NCI-H1417 treated with DMSO at 0.1 percent for 48 hours (cell line): ENCODE measurements around the gene ETV5.
"Not testable (repeated sequence)": the region's sequence is repeated elsewhere in the genome, so short reads cannot be mapped to it uniquely, and the experiment has no call there.

ENCODE experiments used
- DNase-seq: peaks from one replicate; lab custom pipeline; 2025; lab: John Stamatoyannopoulos, UW

Gene ETV5

DNA sequence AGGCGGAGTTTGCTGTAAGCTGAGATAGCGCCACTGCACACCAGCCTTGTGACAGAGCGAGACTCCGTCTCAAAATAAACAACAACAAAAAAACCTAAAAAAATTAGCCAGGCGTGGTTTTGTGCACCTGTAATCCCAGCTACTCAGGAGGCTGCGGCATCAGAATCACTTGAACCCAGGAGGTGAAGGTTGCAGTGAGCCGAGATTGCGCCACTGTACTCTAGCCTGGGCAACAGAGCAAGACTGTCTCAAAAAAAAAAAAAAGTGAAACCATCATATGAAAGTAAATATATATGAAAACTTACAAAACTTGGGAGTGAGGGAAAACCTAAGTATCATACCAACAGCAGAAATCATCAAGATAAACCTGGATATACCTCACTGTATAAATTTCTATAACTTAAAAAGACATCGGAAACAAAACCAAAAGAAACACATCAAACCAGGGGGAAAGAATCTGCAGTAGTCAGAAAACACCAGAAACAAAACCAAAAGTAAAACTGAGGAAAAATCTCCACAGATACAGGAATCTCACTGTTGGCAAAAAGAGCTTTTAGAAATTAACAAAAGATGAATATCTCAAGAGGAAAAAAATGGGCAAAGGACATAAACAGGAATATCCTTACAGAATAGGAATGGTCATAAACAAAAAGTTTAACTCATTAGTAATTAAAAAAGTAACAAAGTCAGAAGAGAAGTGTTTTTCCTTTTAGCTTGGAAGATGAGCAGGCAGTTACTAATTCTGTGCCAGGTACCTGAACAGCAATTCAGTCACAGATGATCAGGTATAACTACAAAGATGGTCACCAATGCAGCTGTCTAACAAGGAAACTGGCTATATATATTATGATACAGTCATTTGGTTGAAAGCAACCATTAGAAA lies 41.3 kb downstream of the ETV5 start:
- DNase-seq: no peak

GRCh38 chr3:186060222-186060621 lies 48.7 kb downstream of the ETV5 start:
- DNase-seq: no peak

DNA sequence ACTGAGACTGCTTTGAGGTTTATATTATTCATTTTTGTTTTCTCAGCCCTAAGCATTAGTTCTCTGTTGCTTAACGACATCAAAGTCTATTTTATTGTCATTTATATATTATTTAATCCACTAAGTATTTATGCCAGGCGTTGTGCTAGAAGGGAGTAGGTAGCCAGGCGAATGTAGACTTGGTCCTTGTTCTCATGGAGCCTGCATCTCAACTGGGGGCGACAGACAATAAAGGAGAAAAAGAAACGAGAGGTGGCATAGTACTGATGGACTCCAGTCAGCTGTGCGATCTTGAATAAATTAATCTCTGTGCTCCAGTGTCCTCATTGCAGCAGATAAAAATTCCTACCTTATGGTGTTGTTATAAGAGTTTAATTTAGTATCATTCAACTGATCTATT lies 49.7 kb downstream of the ETV5 start:
- no peak for DNase-seq

DNA sequence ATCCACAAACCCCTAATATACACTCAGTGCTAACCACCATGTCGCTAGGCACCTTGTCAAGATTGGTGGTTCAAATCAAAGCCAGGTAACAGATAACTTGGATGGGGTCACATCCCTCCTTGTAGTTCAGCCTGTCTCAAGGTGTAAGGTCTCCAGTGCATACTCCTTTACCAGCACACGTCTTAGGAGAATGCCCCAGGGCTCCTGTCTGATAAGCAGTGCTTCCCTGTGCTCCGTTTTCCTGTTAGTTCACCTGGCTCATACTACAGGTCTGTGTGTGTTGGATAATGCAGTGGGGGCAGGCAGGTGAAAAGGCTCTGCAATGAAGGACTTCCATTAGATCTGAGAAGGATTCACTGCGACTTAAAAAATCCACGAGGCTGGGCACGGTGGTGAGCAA lies 50.7 kb downstream of the ETV5 start:
- DNase-seq: no peak

DNA sequence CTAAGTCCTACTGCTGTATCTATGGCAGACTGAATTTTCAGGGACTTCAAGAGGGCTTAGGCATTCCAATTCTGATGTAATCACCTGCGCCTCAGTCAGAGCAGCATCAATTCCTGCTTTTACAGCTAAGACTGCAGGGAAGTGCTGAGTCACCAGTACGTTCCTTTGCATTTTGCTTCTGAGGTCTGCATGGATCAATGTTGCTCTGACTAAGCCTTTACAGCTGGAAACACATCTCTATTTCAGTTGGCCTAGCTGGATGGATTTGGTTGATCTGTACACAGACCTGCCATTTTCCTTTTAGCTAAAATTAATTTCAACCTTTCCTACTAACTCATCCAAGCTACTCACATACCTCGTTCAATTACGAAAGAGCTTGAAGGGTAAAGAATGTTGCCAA lies 51.3 kb downstream of the ETV5 start:
- no peak for DNase-seq

DNA sequence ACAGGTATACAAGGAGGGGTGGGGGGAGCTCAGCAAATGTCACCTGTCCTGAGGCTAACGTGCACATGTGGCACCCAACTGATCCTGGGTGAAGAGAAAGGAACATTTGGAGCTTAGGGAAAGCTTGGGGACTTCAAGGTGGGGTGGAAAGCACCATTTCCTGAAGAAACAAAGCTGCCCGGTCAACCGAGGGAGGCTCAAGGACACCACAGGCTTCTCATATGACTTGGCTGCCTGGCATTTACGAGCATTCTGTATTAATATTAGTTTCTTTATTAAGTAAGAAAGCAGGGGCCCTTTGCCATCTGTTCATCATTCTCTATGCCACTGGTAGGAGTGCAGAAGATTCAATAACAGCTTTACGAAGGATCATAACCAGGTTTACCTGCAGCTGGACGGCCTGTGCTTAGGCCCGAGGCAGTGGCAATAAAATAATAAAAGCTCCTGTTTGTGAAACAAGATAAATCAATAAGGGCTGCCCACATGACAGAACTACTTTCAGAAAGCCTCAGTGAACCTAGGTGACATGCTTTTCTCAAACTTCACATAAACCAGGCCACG lies 54.0 kb downstream of the ETV5 start:
- no peak for DNase-seq

GRCh38 chr3:186053954-186054791 lies 54.7 kb downstream of the ETV5 start:
- peak; percentile 22 for DNase-seq

DNA sequence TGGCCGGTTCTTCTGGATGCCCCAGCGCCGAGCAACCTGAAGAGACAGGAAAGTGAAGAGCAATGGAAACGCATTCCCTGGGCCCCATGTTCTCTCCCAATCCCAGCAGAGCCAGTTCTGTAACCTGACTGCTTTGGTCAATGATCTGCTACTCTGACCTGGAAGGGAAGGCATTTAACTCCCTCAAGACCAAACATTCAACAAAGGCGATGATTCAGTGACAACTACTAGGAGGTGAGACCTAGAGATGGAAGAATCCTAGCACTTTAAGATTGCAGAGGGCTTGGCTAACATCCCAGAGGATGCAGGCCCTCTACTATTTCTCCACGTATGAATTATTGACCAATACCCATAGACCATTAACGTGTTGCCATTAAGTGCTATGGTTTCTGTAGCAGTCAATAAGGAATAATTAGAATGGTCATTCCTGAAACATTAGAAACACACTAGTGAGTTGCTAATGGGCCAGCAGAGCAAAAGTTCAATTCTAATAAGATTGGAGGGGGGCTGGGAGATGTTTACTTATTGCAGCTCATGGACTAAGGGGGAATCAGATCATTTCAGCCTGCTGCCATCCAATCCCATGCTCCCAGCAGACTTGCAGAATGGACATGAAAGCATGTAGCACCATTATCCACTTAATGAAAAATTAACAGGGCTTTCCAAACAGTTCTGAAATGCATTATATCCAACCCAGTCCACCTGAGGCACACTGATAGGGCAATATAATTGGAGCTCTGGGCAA lies 56.6 kb downstream of the ETV5 start:
- DNase-seq: no peak

- DNase-seq: no peak
These were observed 59.9 kb downstream of the ETV5 start for GRCh38 chr3:186049001-186049400.

DNA sequence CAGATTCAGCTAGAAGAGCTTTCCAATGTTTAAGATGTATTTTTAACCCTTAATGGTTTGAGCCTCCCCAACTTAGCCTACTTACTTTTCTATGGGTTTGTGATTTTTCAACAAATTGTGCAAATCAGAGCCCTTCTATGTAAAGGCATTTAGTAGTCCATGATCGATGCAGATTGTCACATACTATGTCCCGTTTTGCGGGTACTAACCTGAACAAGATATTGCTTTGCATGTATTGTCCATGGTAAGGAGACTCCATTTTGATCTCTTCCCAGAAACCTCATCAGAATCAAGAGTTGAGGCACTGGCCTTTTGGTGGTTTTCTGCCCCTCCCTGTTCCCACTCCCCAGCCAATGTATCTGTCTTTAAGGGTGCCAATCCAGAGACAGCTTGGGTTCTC lies 60.8 kb downstream of the ETV5 start:
- no peak for DNase-seq

DNA sequence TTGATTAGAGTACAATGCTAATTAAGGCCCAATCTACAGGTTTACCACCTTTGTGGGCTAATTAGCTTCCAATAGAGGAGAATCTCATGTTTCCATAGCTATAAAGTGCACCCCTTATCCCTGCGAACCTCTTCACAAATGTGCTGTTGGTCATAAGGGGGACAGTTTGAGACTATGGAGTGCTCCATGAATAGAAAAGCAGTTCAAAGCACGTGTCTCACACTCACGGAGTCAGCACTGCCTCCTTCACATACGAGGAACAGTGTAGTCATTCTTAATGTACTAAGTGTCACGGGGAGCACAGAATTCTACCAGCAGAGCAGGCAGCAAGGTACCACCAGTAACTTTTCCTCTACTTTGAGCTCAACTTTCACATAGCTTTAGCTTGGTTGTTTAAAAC lies 62.1 kb downstream of the ETV5 start:
- no peak for DNase-seq

DNA sequence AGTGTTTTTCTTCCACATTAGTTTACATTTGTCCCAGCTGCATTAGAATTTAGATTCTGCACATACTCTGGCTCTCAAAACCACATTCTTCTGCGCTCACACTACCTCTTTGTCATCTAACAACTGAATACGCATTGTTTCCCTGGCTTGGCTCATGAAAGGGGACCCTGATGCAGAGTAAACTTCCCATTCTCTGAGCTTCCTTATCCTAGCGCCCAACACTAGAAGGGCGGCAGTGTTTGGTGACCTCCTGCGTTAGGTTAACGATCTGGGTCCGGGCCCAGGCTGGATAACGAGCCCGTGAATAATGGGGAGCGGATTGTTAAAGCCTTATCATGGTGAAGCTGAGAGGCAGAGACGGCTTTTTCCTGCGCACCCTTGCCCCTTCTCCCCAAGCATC lies 63.9 kb downstream of the ETV5 start:
- no peak for DNase-seq

DNA sequence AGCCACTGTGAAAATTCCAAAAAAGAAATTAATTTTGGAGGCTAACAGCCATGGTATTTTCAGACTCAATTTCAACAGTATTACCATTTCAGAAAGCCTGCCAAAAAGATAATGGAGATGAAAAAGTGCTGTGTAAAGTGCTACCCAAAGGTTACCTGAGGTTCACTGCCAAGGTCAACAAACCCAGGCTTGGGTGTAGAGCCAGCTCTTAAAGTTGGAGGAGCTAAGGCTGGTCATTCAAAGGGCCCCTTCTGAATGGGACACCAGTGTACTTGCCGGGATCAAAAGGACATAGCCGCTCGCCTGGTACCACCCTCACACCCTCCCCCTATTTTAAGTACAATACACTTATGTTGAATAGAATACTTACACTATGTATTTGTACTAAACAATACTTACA lies 64.5 kb downstream of the ETV5 start:
- DNase-seq: no peak

- no peak for DNase-seq
These were observed 66.2 kb downstream of the ETV5 start for GRCh38 chr3:186042521-186043202.

- no peak for DNase-seq
These were observed 66.9 kb downstream of the ETV5 start for GRCh38 chr3:186042036-186042435.

GRCh38 chr3:186038360-186038759 lies 70.5 kb downstream of the ETV5 start:
- DNase-seq: no peak

DNA sequence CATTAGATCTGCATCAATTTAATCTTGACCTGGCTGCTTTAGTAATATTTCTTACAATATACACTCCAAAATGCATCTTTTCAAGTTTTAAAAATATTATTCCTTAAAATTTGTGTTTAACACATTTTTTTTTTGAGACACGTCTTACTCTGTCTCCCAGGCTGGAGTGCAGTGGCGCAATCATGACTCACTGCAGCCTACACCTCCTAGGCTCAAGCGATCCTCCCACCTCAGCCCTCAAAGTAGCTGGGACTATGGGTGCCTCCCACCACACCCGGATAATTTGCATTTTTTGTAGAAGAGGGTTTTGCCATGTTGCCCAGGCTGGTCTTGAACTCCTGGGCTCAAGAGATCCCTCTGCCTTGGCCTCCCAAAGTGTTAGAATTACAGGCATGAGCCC lies 73.6 kb downstream of the ETV5 start:
- DNase-seq: no peak

- DNase-seq: no peak
These were observed 76.6 kb downstream of the ETV5 start for GRCh38 chr3:186032321-186032720.

GRCh38 chr3:186025993-186026392 lies 82.9 kb downstream of the ETV5 start:
- not testable (repeated sequence) for DNase-seq

- DNase-seq: no peak
These were observed 83.7 kb downstream of the ETV5 start for GRCh38 chr3:186025161-186025560.

GRCh38 chr3:186024210-186024609 lies 84.7 kb downstream of the ETV5 start:
- DNase-seq: no peak

GRCh38 chr3:186022931-186023330 lies 86.0 kb downstream of the ETV5 start:
- no peak for DNase-seq
